ENCODE data around the gene FOXO3.

Gene FOXO3

DNA sequence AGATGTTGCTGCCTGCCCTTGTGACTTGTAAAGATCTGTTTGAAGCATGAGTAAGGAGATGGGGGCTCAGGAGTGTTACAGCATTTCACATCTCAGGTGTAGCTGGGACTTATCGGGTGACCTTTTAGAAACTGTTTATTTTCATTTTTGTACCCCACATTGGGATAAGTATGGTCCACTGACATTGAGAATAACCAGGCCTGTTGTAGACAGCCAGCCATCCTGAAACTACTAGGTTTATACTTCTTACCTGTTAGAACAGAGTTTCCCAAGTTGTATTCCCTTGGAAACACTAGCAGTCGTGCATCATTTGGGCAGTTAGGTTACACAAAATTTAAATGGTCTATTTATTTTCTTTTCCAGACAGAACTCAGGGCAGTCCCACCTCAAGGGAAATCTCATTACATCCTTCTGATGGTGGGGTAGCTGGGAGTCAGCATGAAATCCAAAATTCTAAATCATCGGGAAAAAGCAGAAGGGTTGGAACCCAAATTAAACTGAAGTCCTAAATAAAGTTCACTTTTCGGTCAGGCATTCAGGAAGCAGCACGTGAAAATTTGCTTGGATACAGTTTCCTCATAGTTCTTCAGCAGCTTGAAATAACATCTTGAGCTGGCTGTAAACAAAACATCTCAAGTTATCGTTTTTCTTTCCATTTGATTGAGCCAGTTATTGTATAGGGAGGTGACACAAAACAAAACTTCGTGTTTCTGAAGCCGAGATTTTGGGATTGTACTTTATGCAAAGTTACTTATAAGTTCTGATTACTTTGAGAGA is 30.5 kb downstream of the FOXO3 start:
- no peak for DNase-seq (ENCODE audit: low read depth)
- H3K4me3 ChIP-seq (ENCODE audit: low read depth, low read length): no peak overlapping the region

DNA sequence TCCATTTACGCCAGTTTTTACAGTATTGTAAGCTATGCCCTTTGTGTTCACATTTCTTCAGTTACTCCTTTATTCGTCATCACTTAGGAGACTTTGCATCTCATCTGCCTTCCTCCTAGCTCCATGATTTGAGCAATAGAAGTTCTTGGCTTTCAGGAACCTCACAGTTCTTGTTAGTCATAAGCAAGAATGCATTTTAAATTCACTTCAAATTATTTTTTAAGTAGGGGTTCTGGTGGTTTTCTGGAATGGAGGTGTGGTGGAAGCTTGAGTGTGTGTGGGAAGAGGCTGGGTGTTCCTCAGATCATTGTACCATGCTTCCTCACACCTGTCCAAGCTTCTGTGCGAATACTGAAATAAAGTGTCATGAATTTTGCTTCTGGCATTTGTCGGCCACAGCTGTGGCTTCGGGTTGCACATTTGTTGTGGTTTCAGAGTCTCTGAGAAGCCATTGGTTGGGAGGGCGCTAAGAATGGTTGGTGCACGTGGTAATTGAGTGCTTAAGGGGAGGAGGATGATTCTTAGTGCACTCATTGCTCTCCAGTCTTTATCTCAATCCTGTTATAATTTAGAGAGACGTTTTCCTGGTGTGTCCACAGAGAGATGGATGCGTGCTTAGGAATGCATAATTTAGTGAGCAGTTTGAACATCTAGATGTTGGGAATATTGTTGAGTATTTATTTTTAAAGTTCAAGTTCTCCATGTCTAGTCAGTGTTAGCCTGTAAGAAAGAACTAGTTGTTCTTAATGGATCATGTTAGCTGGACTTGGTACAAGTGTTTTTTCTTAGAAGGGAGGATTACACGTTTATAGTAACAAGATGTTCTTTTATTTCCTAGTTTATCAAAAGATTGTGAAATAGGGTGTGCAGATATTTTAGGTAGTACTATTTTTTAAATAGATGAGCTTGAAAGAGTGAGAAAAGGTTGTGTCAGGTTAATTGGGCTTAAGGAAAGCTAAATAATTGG is 31.9 kb downstream of the FOXO3 start:
- DNase-seq (ENCODE audit: low read depth): peak; percentile 70
- no peak overlapping the region for H3K4me3 ChIP-seq (ENCODE audit: low read depth, low read length)

DNA sequence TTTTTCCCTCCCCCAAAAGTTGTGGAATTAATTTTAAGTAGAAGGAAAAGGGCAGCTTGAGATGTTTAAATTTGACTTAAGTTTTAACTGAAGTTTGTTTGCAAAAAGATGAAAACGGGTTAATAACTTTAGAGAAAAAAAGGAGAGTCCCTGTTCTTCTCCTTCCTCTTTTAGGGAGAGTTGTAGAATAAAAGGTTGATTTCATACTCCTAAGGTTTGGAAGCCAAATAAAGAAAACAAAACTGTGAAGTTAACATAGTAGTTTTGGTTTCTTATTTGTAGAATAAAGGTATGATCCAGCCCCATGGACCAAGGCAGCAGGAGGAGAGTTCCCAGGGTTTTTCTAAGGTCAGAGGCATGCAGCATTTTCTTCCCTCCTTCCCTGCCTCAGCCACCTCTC is 33.4 kb downstream of the FOXO3 start:
- no peak for DNase-seq (ENCODE audit: low read depth)
- no peak overlapping the region for H3K4me3 ChIP-seq (ENCODE audit: low read depth, low read length)

DNA sequence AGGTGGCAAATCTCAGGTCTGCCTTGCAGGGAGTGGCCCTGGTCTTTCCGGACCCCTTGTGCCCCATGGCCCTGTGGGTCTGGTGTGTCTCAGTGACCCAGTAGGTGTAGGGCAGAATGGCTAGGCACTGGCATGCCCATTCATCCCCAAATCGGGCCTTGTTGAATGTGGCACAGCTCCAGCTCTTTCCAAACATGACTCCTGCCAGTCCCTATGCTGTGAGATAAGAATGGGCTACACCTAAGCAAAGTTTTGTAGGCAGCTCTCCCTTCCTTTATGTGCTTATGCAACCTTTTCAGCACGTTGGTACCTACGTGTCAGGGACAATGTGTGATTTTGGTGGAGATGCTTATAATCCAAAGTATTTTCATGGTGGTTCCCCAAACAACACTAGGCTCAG is 33.9 kb downstream of the FOXO3 start:
- DNase-seq (ENCODE audit: low read depth): no peak
- H3K4me3 ChIP-seq (ENCODE audit: low read depth, low read length): no peak overlapping the region

DNA sequence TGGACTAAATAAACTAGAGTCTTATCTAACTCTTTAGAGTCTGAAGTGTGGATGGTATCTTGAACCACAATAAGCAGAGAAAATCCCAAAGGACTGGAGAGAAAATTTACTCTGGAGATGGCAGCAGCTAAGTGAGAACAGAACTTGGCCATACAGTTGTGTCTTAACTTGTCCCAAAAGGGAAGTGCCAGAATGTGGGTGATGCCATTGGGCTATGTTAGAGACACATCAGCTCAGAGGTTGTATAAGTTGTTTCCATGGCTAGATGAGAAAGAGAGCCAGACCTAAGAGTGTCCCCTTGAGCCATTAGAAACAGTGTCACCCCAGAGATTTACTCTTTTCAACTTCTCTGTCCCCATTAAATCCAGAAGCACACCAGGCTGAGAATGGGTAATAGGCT is 36.2 kb downstream of the FOXO3 start:
- no peak for DNase-seq (ENCODE audit: low read depth)
- H3K4me3 ChIP-seq (ENCODE audit: low read depth, low read length): no peak overlapping the region

DNA sequence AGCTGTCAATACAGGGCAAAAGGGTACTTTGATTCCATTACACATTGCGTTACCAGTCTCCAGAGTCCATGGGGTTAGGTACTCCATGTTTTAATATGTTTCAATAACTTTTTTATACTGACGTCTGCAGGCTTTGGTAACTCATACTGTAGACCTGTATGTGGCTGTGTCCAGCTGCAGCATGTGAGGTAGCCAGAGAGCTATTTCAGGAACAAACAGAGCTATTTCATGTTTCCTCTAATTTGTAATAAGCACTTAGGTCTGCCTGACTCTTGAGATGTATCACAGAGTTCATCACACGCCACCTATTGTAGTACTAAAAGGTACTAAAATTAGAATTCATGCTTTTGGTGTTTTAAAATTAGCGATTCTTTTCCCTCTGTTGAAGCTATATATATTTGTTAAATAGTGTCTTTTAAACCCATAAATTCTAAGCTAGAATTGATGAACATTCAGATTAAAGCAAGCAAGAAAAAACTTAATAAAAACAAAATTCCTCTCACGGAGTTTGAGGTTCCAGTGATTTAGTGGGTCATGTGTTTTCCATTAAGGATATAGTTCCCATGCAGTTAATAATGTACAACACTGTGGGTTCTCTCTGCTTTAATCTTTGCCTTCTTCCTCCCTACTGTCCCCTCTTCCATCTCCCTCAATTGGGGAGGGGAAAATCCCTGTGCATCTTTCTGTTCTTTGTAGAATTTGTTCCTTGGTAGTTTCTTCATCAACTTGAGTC is 37.0 kb downstream of the FOXO3 start:
- DNase-seq (ENCODE audit: low read depth): no peak
- H3K4me3 ChIP-seq (ENCODE audit: low read depth, low read length): no peak overlapping the region

DNA sequence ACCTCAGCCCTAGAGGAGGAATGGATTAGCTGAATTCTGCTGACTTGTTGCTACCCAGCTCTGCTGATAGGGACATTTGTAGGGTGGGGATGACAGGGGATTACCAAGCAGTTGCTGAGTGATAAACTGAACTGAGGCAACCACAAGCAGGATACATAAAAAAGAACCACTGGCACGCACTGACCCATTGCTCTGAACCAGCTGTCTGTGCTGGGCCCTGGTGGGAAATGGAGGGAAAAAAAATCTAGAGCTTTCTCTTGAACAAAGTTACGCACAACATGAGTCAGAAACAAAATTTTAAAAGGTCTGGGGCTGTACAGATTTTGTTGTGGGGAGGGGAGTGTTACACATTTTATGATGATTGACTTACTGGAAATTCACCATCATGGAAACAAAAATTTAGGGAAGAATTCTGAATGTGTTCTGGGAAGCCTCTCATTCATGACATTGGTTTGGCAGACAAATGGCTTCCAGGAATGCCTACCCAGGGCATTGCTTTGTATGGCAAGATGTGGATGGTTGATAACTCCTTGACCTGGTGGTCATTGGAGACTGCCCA is 37.7 kb downstream of the FOXO3 start:
- peak; percentile 76 for DNase-seq (ENCODE audit: low read depth)
- H3K4me3 ChIP-seq (ENCODE audit: low read depth, low read length): no peak overlapping the region

DNA sequence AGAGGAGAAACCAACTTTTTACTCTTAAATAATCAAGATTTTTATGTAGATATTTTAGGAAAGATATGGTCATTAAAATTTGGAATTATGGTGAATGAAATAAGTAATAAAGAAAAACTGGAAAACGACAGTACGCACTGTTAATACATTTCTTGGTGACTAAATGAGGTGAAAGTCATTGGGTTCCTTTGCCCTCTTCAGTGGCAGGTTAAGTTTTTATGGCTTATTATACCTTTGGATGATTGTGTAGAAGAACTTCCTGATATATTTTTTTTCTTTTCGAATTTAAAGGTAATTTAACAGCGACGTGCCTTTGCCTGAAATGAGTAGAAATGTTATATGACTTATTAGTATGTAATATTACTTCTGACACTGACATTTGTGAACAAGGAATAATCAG is 43.4 kb downstream of the FOXO3 start:
- no peak for DNase-seq (ENCODE audit: low read depth)
- H3K4me3 ChIP-seq (ENCODE audit: low read depth, low read length): no peak overlapping the region

DNA sequence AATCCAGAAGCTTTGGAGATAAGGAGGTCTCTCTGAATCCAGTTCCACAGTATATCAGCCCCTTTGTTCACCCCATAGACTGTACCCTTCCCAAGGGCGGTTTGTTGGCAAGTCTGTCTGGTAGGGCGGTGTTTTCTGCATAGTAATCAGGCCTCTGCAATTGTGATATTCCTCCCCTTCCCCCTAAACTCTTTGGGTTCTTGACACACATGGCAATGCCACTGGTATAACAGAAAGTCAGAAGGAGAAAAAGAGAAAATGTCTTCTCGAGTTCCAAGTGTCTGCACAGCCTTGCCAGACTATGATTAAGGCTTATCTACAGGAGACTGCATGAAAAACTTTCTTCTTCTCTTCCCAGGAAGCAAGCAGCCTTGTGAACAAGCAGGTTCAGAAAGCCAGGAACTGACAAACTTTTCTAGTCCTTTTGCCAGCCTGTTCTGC is 45.6 kb downstream of the FOXO3 start:
- H3K4me3 ChIP-seq (ENCODE audit: low read depth, low read length): no peak overlapping the region
- DNase-seq (ENCODE audit: low read depth): no peak

DNA sequence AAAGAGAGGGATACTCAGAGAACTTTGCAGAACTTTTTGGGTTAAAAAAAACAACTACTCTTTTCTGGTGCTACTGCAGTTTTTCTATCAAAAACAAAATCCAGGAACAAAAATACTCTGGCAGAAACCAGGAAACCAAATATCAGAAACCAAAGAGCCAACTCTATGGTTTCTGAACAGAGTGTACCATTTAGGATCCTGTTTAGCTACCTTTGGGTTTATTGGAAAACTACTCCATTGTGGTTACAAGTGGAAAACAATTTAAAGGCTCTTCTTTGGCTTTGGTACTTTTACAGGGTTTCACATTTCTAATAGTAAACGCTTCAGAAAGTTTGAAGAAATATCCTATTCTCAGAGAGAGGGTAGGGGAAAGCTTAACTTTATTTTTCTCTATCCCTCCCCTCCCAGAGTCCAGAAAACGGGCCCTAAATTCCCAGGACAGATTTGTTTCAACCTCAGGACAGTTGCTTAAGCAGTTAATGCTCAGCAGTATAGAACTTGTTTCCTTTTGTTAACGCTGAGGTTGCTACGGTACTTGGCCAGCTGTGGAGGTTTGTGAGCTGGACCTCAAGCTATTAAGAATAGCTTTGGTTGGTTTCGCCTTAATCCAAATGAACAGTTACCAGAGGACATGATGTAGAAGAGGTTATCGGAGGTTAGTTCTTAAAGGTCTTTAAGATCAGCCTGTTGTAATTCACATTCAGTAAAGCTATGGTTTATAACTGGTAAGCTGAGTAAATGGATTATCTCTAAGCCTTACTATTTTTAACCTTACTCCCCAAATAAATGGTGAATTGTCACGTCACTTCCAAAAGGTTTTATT is 47.9 kb downstream of the FOXO3 start:
- no peak for DNase-seq (ENCODE audit: low read depth)

DNA sequence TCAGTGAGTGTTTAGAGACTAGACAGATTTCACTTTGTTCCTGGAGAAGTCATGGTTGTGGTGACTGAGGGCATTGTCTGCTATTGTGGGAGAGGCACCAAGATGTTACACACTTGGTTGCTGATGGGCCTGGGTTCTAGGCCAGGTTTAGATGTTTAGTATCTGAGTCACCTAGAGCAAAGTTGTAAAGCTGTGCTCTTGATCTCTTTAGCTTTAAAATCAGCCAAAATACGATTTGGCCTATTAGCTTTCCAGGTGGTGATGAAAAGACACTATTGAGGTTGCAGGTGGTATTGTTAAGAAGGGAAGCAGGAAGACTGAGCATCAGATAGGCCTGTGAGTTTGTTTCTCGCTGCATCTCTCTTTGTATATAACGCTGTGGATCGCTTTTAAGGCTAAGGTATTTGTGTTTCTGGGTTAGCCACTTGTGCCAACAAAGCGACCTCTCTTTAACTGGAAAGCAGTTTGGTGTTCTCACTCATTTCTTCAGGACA is 48.6 kb downstream of the FOXO3 start:
- no peak for DNase-seq (ENCODE audit: low read depth)
- H3K4me3 ChIP-seq (ENCODE audit: low read depth, low read length): no peak overlapping the region

More for the DNA sequence above, 47.9 kb downstream of the FOXO3 start:
- no peak overlapping the region for H3K4me3 ChIP-seq (ENCODE audit: low read depth, low read length)

DNA sequence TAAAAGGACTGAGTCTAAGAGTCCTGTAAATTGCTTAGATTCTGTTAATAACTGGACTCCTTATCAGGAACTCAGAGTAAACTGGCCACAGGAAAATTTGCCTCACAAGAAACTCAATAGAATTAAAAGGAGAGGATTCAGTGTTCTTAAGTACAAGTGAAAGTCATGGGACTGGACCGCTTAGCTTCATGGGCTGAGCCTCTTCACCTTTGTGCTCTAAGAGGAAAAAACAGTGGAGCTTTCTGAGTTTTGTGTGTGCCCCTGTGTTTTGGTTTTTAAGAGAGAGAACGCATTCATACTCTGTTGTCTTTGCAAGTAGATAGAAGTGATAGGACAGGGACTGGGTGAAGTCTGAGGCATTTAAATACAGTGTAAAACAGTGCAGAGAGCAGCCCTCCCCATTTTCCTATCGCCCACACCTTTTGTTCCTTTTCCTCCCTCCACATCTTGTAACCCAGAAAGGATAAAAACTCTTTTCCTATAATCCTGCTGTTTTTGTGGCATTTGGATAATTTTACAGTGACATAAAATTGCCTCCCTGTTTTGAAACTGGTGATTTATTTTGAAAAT is 49.6 kb downstream of the FOXO3 start:
- no peak overlapping the region for H3K4me3 ChIP-seq (ENCODE audit: low read depth, low read length)
- DNase-seq (ENCODE audit: low read depth): no peak

DNA sequence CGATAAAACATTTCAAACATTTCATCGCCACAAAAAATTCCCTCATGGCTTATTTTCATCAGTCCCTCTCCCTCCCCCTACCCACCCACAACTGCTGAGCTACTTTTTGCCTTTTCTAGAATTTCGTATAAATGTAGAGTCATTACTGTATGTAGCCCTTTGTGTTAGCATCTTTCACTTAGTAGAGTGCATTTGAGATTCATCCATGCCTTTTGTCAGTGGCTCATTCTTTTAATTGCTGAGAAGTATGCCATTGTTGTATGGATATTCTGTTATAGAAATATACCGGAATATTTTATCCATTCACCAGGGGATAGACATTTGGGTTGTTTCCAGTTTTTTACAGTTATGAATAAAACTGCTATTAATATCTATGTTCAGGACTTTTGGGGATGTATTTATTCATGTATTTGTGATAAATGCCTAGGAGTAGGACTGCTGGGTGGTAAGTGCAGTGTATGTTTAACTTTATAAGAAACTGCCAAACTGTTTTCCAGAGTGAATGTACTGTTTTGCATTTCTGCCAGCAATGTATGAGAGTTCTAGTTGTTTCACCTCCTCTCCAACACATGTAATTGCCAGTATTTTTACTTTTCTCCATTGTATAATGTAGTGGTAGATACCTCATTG is 50.4 kb downstream of the FOXO3 start:
- no peak overlapping the region for H3K4me3 ChIP-seq (ENCODE audit: low read depth, low read length)
- DNase-seq (ENCODE audit: low read depth): no peak

DNA sequence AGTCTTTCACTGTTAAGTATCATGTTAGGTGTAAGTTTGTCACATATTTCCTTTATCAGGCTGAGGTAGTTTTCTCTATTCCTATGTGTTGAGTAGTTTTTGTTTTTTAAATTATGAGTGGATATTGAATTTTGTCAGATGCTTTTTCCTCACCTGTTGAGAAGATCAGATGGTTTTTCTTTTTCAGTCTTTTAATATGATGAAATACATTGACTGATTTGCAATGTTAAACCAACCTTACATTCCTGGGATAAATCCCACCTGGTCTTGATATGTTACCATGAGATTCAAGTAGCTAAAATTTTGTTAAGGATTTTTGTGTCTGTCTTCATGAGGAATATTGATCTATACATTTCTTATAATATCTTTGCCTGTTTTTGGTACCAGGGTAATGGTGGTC is 52.1 kb downstream of the FOXO3 start:
- no peak overlapping the region for H3K4me3 ChIP-seq (ENCODE audit: low read depth, low read length)
- DNase-seq (ENCODE audit: low read depth): no peak

DNA sequence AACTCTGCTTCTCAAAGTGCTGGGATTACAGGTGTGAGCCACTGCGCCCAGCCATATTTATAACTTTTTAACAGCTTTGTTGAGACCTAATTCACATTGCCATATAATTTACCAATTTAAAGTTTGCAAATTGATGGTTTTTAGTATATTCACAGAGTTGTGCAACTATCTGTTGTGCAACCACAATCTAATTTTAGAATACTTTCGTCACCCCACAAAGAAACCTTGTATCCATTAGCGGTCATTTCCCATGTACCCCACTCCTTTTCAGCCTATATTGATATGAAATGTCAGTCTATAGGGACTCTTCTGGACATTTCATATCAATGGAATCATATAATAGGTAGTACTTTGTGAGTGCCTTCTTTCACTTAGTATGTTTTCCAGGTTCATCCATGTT is 55.8 kb downstream of the FOXO3 start:
- no peak overlapping the region for H3K4me3 ChIP-seq (ENCODE audit: low read depth, low read length)
- DNase-seq (ENCODE audit: low read depth): no peak

DNA sequence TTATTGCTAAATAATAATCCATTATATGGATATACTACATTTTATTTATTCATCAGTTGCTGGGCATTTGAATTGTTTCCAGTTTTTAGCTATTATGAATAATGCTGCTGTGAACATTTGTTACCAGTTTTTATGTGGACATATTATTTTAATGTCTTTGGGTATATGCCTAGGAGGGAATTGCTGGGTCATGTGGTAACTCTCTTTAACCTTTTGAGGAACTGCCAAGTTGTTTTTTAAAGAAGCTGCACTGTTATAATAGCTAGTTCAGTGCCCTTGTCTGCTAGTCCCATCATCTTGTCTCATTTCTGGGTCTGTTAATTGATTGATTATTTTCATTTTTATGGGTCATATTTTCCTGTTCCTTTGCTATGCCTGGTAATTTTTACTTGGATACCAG is 56.3 kb downstream of the FOXO3 start:
- no peak overlapping the region for H3K4me3 ChIP-seq (ENCODE audit: low read depth, low read length)
- no peak for DNase-seq (ENCODE audit: low read depth)

DNA sequence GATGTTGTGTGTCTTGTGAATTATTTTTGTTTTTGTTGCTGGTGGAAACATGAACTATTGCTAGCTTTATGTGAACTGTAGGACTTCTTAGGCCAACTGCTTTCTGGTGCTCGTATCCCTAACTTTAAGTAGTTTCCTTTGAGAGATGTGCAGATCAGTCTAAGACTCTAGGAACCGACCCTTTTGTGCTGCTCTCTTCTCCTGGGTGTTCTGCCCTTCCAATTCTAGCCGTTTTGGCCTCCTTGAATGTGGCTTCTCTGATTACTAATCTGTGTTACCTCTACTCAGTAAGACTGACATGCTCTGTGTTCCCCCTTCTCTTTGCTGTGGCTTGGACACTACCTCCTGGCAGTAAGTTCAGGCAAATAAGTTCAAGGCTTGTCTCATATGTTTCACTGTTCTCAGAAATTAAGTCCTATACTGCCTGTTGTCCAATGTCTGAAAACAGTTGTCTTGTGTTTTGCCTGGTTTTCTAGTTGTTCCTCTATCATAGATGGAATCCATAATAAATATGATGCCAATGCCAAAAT is 58.0 kb downstream of the FOXO3 start:
- DNase-seq (ENCODE audit: low read depth): no peak

More for the DNA sequence above, 58.0 kb downstream of the FOXO3 start:
- no peak overlapping the region for H3K4me3 ChIP-seq (ENCODE audit: low read depth, low read length)
